ENCODE data around the gene LRRC38. TPM values are rescaled to one million over a fixed set of nuclear protein-coding genes. Genes with fewer than 3 reads are reported as not detected.

LRRC38 gene
- polyA plus RNA-seq, 1 donor = 0.22 TPM

DNA sequence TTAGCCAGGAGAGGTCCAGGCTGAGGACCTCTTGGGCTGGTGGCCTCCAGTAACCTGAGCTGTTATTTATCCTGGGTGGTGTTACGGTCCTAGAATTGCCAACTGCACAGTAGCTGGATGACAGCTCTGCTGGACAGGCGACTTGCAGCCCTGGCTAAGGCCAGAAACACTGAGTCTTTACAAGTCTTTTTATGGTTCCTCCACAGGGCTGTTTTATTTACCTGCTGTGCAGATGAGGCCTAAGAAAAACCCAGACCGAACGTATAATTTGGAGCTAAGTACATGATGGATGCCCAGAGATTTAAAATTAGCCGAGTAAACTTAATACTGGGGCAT lies 30.4 kb upstream of the LRRC38 start:
- Histone ChIP-seq H3K4me3 (ENCODE audit: low read length) (no peak overlapping the region), H3K27me3 (ENCODE audit: control insufficient read depth, insufficient read depth, low read length) (no peaks in the 10 kb centered on the region), H3K36me3 (ENCODE audit: control insufficient read depth, insufficient read depth, low read length) (no peaks in the 10 kb centered on the region), H3K4me1 (ENCODE audit: control insufficient read depth, insufficient read depth, low read length) (no peaks in the 10 kb centered on the region), H3K27ac (ENCODE audit: low read length) (no peak overlapping the region), H3K9me3 (ENCODE audit: control insufficient read depth, low read depth, low read length) (no peaks in the 10 kb centered on the region)
- DNase-seq = no peak
- no CpG with 5 or more reads among the region's 5 CpGs for WGBS (ENCODE audit: insufficient coverage, low lambda C conversion rate)

- no peaks in the 10 kb centered on the region for H3K27me3 ChIP-seq (ENCODE audit: control insufficient read depth, insufficient read depth, low read length)
- 80% methylated on average over 2 of the region's 20 CpGs for WGBS (ENCODE audit: insufficient coverage, low lambda C conversion rate)
- H3K36me3 ChIP-seq (ENCODE audit: control insufficient read depth, insufficient read depth, low read length) = no peaks in the 10 kb centered on the region
- peak; percentile 7 to 12 for DNase-seq
- H3K4me3 ChIP-seq (ENCODE audit: low read length) = no peak overlapping the region
- H3K9me3 ChIP-seq (ENCODE audit: control insufficient read depth, low read depth, low read length) = no peaks in the 10 kb centered on the region
- no peak overlapping the region for H3K27ac ChIP-seq (ENCODE audit: low read length)
- no peaks in the 10 kb centered on the region for H3K4me1 ChIP-seq (ENCODE audit: control insufficient read depth, insufficient read depth, low read length)
These were observed 29.8 kb upstream of the LRRC38 start for GRCh38 chr1:13543451-13544220.

GRCh38 chr1:13541435-13542215 lies 27.8 kb upstream of the LRRC38 start:
- DNase-seq = no peak
- H3K36me3 ChIP-seq (ENCODE audit: control insufficient read depth, insufficient read depth, low read length) = no peaks in the 10 kb centered on the region
- no peaks in the 10 kb centered on the region for H3K9me3 ChIP-seq (ENCODE audit: control insufficient read depth, low read depth, low read length)
- no peak overlapping the region for H3K4me3 ChIP-seq (ENCODE audit: low read length)
- 90% methylated on average over 2 of the region's 13 CpGs for WGBS (ENCODE audit: insufficient coverage, low lambda C conversion rate)
- no peaks in the 10 kb centered on the region for H3K4me1 ChIP-seq (ENCODE audit: control insufficient read depth, insufficient read depth, low read length)
- no peaks in the 10 kb centered on the region for H3K27me3 ChIP-seq (ENCODE audit: control insufficient read depth, insufficient read depth, low read length)
- no peak overlapping the region for H3K27ac ChIP-seq (ENCODE audit: low read length)

DNA sequence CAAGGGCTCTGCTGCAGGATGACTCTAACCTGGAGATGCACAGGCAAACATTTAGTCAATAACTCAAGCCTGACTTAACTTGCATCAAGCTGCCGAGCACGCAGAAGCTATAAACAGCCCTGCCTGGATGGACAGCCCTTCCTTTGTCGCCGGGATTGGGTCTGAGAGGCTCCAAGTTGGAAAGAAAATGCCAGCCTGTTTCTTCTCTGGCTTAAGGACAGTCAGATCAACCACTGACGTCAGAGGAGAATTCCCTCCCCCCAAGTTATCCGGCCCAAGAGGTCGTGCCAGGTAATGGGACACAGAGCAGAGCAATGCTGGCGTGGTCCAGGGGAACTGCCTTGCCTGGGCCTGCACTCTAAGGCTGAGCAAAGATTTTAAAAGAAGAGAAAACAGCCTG lies 27.1 kb upstream of the LRRC38 start:
- H3K36me3 ChIP-seq (ENCODE audit: control insufficient read depth, insufficient read depth, low read length) = no peaks in the 10 kb centered on the region
- H3K27me3 ChIP-seq (ENCODE audit: control insufficient read depth, insufficient read depth, low read length) = no peaks in the 10 kb centered on the region
- H3K9me3 ChIP-seq (ENCODE audit: control insufficient read depth, low read depth, low read length) = no peaks in the 10 kb centered on the region
- no peak overlapping the region for H3K27ac ChIP-seq (ENCODE audit: low read length)
- no peak overlapping the region for H3K4me3 ChIP-seq (ENCODE audit: low read length)
- no peak for DNase-seq
- no peaks in the 10 kb centered on the region for H3K4me1 ChIP-seq (ENCODE audit: control insufficient read depth, insufficient read depth, low read length)
- WGBS (ENCODE audit: insufficient coverage, low lambda C conversion rate) = no CpG with 5 or more reads among the region's 8 CpGs

GRCh38 chr1:13539683-13540082 lies 25.9 kb upstream of the LRRC38 start:
- no CpG with 5 or more reads among the region's 2 CpGs for WGBS (ENCODE audit: insufficient coverage, low lambda C conversion rate)
- H3K9me3 ChIP-seq (ENCODE audit: control insufficient read depth, low read depth, low read length) = no peaks in the 10 kb centered on the region
- DNase-seq = no peak
- H3K36me3 ChIP-seq (ENCODE audit: control insufficient read depth, insufficient read depth, low read length) = no peaks in the 10 kb centered on the region
- H3K4me1 ChIP-seq (ENCODE audit: control insufficient read depth, insufficient read depth, low read length) = no peaks in the 10 kb centered on the region
- no peak overlapping the region for H3K27ac ChIP-seq (ENCODE audit: low read length)
- no peaks in the 10 kb centered on the region for H3K27me3 ChIP-seq (ENCODE audit: control insufficient read depth, insufficient read depth, low read length)
- no peak overlapping the region for H3K4me3 ChIP-seq (ENCODE audit: low read length)

DNA sequence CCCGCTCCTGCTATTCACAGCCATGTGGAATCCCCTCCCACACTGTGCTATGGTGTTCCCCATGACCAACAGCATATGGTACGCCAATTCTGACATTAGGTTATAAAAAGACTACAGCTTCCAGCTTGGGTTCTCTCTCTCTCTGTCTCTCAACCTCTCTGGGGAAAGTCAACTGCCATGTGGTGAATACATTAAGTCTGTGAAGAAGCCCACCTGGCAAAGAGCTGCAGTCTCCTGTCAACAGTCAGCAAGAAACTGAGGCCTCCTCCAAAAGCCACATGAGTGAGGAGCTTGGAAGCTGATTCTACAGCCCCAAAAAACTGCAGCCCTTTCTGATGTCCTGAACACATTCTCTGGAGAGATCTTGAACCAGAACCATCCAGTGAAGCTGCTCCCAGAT lies 25.0 kb upstream of the LRRC38 start:
- Histone ChIP-seq H3K27ac (ENCODE audit: low read length) (no peak overlapping the region), H3K4me3 (ENCODE audit: low read length) (no peak overlapping the region), H3K9me3 (ENCODE audit: control insufficient read depth, low read depth, low read length) (no peaks in the 10 kb centered on the region), H3K36me3 (ENCODE audit: control insufficient read depth, insufficient read depth, low read length) (no peaks in the 10 kb centered on the region), H3K4me1 (ENCODE audit: control insufficient read depth, insufficient read depth, low read length) (no peaks in the 10 kb centered on the region), H3K27me3 (ENCODE audit: control insufficient read depth, insufficient read depth, low read length) (no peaks in the 10 kb centered on the region)
- no CpG with 5 or more reads among the region's 2 CpGs for WGBS (ENCODE audit: insufficient coverage, low lambda C conversion rate)
- no peak for DNase-seq

- no peaks in the 10 kb centered on the region for H3K36me3 ChIP-seq (ENCODE audit: control insufficient read depth, insufficient read depth, low read length)
- no peak overlapping the region for H3K4me3 ChIP-seq (ENCODE audit: low read length)
- no peaks in the 10 kb centered on the region for H3K27me3 ChIP-seq (ENCODE audit: control insufficient read depth, insufficient read depth, low read length)
- no peaks in the 10 kb centered on the region for H3K4me1 ChIP-seq (ENCODE audit: control insufficient read depth, insufficient read depth, low read length)
- H3K27ac ChIP-seq (ENCODE audit: low read length) = no peak overlapping the region
- DNase-seq = no peak
- WGBS (ENCODE audit: insufficient coverage, low lambda C conversion rate) = no CpG with 5 or more reads among the region's 4 CpGs
- no peaks in the 10 kb centered on the region for H3K9me3 ChIP-seq (ENCODE audit: control insufficient read depth, low read depth, low read length)
These were observed 22.8 kb upstream of the LRRC38 start for GRCh38 chr1:13536571-13536970.

- Histone ChIP-seq H3K4me1 (ENCODE audit: control insufficient read depth, insufficient read depth, low read length) (no peaks in the 10 kb centered on the region), H3K27ac (ENCODE audit: low read length) (no peak overlapping the region), H3K4me3 (ENCODE audit: low read length) (no peak overlapping the region), H3K27me3 (ENCODE audit: control insufficient read depth, insufficient read depth, low read length) (no peaks in the 10 kb centered on the region), H3K9me3 (ENCODE audit: control insufficient read depth, low read depth, low read length) (no peaks in the 10 kb centered on the region), H3K36me3 (ENCODE audit: control insufficient read depth, insufficient read depth, low read length) (no peaks in the 10 kb centered on the region)
- DNase-seq = no peak
- WGBS (ENCODE audit: insufficient coverage, low lambda C conversion rate) = no CpG with 5 or more reads among the region's 6 CpGs
These were observed 21.4 kb upstream of the LRRC38 start for GRCh38 chr1:13535227-13535626.

GRCh38 chr1:13528320-13528719 lies 14.5 kb upstream of the LRRC38 start:
- Histone ChIP-seq H3K27ac (ENCODE audit: low read length) (no peak overlapping the region), H3K4me1 (ENCODE audit: control insufficient read depth, insufficient read depth, low read length) (no peaks in the 10 kb centered on the region), H3K9me3 (ENCODE audit: control insufficient read depth, low read depth, low read length) (no peaks in the 10 kb centered on the region), H3K36me3 (ENCODE audit: control insufficient read depth, insufficient read depth, low read length) (no peaks in the 10 kb centered on the region), H3K27me3 (ENCODE audit: control insufficient read depth, insufficient read depth, low read length) (no peaks in the 10 kb centered on the region), H3K4me3 (ENCODE audit: low read length) (no peak overlapping the region)
- no CpG with 5 or more reads among the region's 6 CpGs for WGBS (ENCODE audit: insufficient coverage, low lambda C conversion rate)
- no peak for DNase-seq

DNA sequence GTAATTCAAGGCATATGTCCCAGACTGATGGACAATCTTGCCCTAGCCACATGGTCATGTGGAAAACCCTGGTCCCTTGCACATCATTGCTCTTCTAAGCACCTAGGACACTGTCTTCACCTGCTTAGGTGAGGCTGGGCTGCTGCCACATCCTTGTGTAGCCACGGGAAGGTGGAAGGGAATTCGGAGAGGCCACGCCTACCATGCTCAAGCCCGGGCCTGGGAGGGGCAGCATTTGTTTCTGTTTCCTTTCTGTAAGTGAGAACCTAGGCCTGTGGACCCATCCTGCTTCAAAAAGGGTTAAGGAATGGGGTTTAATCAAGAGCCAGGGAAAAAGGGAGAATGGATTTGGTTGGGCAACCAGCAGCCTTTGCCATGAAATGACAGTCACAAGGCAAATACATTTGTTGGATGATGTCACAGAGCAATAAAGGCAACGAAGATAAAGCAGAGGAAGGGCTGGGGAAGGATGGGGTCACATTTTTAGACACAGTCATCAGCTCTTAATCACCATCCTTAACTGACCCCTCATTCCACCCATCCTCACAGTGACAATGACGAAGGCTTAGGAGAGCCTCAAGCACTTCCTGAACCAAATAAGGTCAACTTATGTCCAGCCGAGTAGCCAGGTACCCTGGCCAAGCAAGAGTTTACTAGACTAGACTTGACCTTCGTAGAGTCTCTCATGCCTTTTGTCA lies 10.1 kb upstream of the LRRC38 start:
- 14% methylated on average over 1 of the region's 8 CpGs for WGBS (ENCODE audit: insufficient coverage, low lambda C conversion rate)
- Histone ChIP-seq H3K9me3 (ENCODE audit: control insufficient read depth, low read depth, low read length) (peaks cover under 1% of the 10 kb centered on the region), H3K27me3 (ENCODE audit: control insufficient read depth, insufficient read depth, low read length) (no peaks in the 10 kb centered on the region), H3K4me1 (ENCODE audit: control insufficient read depth, insufficient read depth, low read length) (no peaks in the 10 kb centered on the region), H3K27ac (ENCODE audit: low read length) (no peak overlapping the region), H3K4me3 (ENCODE audit: low read length) (no peak overlapping the region), H3K36me3 (ENCODE audit: control insufficient read depth, insufficient read depth, low read length) (no peaks in the 10 kb centered on the region)
- DNase-seq = no peak
